ENCODE results near the gene SLC17A9. TPM values are rescaled to one million over a fixed set of nuclear protein-coding genes. Genes with fewer than 3 reads are reported as not detected.

The SLC17A9 gene
- total and polyA plus RNA-seq, 2 experiments from 2014 or later = 32.0 to 39.3 TPM

DNA sequence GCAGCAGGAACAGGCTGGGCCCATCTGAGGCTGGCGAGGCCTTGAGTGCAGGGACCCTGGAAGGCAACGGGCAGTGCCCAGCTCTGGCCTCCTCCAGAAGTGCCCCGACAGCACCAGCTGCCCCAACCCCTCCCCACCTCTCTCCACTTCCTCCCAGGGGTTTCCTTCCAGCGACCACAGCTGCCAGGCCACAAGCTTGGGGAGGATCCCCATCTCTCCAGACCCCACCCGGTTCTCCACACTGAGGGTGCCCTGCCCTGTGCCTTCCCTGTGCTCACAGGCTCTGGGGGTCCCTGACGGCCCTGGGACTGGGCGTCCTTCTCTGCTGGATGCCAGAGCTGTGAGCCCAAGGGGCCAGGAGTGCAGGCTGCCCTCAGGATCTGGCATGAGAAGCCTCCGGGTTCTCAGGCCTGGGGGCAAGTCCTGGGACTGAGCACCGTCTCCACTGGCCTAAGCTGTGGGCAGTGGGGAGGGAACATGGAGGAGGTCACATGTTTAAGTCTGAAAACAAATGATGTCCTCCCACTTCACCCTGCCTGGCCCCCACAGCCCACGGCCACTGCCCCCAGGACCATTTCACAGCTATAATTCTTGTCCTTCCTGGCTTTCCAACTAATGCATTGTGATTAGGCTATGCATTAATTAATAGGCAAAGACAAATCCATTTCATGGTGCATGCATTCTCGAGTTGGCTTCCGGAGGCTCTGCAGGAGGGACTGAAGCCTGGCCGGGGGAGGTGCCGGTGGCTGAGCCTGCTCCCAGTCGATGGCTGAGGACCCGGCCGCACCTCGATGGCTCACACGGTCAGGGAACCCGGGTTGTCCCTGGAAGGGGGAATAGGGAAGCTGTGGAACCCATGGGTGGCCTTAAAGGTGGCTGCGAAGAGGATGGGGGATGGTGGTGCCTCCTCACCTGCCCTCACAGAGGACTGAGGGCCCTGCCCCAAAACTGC is 29.9 kb downstream of the SLC17A9 start:
- no peaks in the 10 kb centered on the region for H3K9me3 Mint-ChIP-seq
- no peaks in the 10 kb centered on the region for H3K79me2 ChIP-seq (replicated peaks; ENCODE audit: insufficient read depth)
- H3K4me2 ChIP-seq = no peak overlapping the region
- H3K4me3 ChIP-seq = no peak overlapping the region
- TF ChIP-seq ZNF114 (CRISPR knock-in tag; IDR thresholded peaks at IDR 0.05) (no peak), NANOG (IDR thresholded peaks at IDR 0.05; ENCODE audit: borderline replicate concordance) (no peak), CREB1 (CRISPR knock-in tag; IDR thresholded peaks at IDR 0.05; ENCODE audit: low read depth) (no peak), REST (IDR thresholded peaks at IDR 0.05; ENCODE audit: unreplicated experiment) (no peak), CTCF (conservative IDR thresholded peaks at IDR 0.05; ENCODE audit: low read depth in 2 of 2) (no peak), EZH2phosphoT487 (IDR thresholded peaks at IDR 0.05; ENCODE audit: unreplicated experiment) (no peak), POLR2AphosphoS5 (IDR thresholded peaks at IDR 0.05; ENCODE audit: low read depth) (no peak), JUNB (IDR thresholded peaks at IDR 0.05; ENCODE audit: unreplicated experiment) (no peak), EZH2 (IDR thresholded peaks at IDR 0.05; ENCODE audit: low read depth, unreplicated experiment) (no peak), STAT1 (IDR thresholded peaks at IDR 0.05; ENCODE audit: unreplicated experiment) (no peak), ZNF462 (CRISPR knock-in tag; IDR thresholded peaks at IDR 0.05) (no peak), ZNF331 (CRISPR knock-in tag; IDR thresholded peaks at IDR 0.05; ENCODE audit: low read depth) (no peak), ETS1 (IDR thresholded peaks at IDR 0.05) (no peak)
- no peaks in the 10 kb centered on the region for H3K9me2 ChIP-seq (ENCODE audit: insufficient read depth)
- H3K36me3 ChIP-seq (ENCODE audit: insufficient read depth) = no peaks in the 10 kb centered on the region
- H3K27me3 ChIP-seq (ENCODE audit: insufficient read depth) = no peaks in the 10 kb centered on the region
- peaks cover 6% of the 10 kb centered on the region for H3K27me3 Mint-ChIP-seq (ENCODE audit: insufficient read depth, low read depth, poor library complexity)
- H3K27ac Mint-ChIP-seq = no peak overlapping the region
- H4K20me1 ChIP-seq (replicated peaks; ENCODE audit: insufficient read depth) = no peaks in the 10 kb centered on the region
- H3K27ac ChIP-seq (ENCODE audit: low read depth) = no peak overlapping the region
- ATAC-seq = no peak
- no peaks in the 10 kb centered on the region for H3K36me3 Mint-ChIP-seq (ENCODE audit: low read depth)
- H3F3A ChIP-seq (replicated peaks; ENCODE audit: low read depth) = 0 out of 2 replicates have a peak, but pooled peaks cover 7% of the 10 kb centered on the region
- DNase-seq (ENCODE audit: low spot score) = no peak
- peaks cover 43% of the 10 kb centered on the region for H3K4me1 Mint-ChIP-seq
- peaks cover 39% of the 10 kb centered on the region for H3K4me1 ChIP-seq (ENCODE audit: insufficient read depth)
- H2AFZ ChIP-seq = no peak overlapping the region
- no peak overlapping the region for H3K4me3 Mint-ChIP-seq
